GM12872 (cell line): ENCODE results near the gene AMY2B.

Experiments used
- CTCF ChIP-seq: IDR thresholded peaks from 3 replicates; pipeline ENCODE4 v1.5.1; 2011; ENCODE audit warnings: low read depth, mild to moderate bottlenecking, low read length, moderate library complexity; ENCODE audit not compliant: insufficient read depth

AMY2B gene

DNA sequence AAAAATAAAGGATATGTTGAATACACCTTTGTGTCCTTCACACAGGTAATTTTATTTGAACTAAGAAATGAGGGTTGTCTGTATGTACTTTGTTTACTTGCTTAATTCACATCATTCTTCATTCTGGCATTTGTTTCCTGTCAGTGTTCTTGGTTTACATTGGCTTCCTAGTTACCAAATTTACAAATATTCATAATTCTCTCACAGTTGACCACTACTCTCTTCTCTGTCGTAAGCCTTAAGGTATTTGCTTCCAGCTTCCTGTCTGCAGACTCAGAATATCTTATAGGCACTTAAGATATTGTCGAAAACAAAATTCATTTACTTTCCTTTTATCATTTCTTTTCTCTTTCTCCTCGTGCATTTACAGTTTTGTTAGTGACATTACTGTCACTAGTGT, 30.0 kb upstream of the AMY2B start:
- TF ChIP-seq CTCF: no peak

DNA sequence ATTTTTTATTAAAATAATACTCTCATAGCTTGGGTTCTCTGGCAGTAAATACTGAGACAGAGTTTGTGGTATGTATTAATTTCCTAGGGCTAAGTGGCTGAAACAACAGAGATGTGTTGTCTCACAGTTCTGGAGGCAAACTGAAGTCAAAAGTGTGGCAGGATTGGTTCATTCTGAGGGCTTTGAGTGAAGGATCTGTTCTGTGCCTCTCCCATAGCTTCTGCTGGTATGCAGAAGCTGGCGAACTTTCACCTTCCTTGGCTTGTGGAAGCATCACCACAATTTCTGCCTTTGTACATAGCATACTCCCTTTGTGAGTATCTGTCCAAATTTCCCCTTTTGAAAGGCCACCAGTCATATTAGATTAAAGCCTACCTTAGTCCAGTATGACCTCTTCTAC, 24.9 kb upstream of the AMY2B start:
- TF ChIP-seq CTCF: no peak

GRCh38 chr1:103547840-103548239, 23.5 kb upstream of the AMY2B start:
- TF ChIP-seq CTCF: no peak

DNA sequence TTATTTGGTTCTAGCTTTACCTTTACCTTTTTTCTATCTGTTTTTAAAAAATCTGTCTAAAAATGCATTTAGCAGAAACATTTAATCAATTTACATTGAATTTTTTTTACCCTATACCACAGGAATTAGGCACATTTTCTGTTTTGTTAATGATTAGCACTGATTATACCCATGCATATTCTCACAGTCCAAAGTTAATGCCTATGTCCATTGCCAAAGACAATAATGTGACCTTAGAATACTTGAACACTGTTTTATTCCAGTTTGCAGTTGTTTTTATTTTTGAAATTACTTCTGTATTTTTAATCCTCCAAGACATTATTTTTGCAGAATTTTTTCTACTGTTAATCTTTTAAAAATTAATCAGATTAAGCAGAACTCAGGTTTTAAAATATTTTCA, 11.0 kb upstream of the AMY2B start:
- TF ChIP-seq CTCF: no peak

GRCh38 chr1:103561643-103562395, 9.6 kb upstream of the AMY2B start:
- no peak for TF ChIP-seq CTCF

GRCh38 chr1:103563056-103563455, 8.3 kb upstream of the AMY2B start:
- no peak for TF ChIP-seq CTCF

DNA sequence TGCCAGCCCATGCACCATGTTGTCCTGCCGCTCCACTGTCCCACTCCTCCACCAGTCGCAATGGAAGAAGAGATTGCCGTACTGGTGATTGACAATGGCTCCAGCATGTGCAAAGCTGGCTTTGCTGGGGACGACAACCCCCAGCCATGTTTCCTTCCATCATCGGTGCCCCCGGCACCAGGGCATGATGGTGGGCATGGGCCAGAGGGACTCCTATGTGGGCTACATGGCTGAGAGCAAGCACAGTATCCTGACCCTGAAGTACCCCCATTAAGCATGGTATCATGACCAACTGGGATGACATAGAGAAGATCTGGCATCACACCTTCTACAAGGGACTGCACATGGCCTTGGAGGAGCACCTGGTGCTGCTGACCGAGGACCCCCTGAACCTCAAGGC, 1.9 kb upstream of the AMY2B start:
- no peak for TF ChIP-seq CTCF

DNA sequence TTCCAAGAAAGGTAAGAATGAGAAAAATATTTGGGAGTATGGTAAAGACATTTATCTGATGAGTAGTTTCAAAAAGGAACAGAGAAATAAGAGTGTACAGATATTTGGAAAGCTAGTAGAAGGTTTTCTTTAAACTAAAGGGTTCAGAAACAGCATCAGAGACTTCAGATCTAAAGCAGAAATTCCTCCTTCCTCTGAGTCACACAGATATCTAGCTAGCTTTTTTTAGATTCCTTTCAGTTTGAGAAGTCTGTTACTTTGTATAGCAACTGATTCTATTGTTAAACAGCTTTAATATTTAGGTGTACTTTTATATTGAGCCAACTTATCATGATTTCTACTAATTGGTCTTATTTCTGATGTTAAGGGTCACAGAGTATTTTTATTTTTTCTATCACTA, 4.7 kb downstream of the AMY2B start:
- TF ChIP-seq CTCF: no peak
